C4-2B (cell line): ENCODE data around the gene CTNNA2.

Experiments
- ZFX ChIP-seq: fragments of 450-650 bp; IDR thresholded peaks from 2 replicates; pipeline ENCODE4 v1.6.1; 2017
- TF ChIP-seq, protein P1 (sequence below): fragments of 450-650 bp; conservative IDR thresholded peaks from 2 replicates; pipeline ENCODE4 v1.5.1; 2017; ENCODE audit warnings: mild to moderate bottlenecking

GRCh38 chr2:79714283-79714682 is 201.4 kb downstream of the CTNNA2 start:
- TF ChIP-seq, protein P1, sequence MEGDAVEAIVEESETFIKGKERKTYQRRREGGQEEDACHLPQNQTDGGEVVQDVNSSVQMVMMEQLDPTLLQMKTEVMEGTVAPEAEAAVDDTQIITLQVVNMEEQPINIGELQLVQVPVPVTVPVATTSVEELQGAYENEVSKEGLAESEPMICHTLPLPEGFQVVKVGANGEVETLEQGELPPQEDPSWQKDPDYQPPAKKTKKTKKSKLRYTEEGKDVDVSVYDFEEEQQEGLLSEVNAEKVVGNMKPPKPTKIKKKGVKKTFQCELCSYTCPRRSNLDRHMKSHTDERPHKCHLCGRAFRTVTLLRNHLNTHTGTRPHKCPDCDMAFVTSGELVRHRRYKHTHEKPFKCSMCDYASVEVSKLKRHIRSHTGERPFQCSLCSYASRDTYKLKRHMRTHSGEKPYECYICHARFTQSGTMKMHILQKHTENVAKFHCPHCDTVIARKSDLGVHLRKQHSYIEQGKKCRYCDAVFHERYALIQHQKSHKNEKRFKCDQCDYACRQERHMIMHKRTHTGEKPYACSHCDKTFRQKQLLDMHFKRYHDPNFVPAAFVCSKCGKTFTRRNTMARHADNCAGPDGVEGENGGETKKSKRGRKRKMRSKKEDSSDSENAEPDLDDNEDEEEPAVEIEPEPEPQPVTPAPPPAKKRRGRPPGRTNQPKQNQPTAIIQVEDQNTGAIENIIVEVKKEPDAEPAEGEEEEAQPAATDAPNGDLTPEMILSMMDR, result no peak
- no peak for TF ChIP-seq ZFX
